ENCODE data around the gene AJM1. TPM values are rescaled to one million over a fixed set of nuclear protein-coding genes. Genes with fewer than 3 reads are reported as not detected.

AJM1 gene
- polyA plus RNA-seq, 2 of the 4 experiments (the other 2 are of a cell fraction), result 0.76 to 3.0 TPM

GRCh38 chr9:136831002-136831719 is 11.1 kb upstream of the AJM1 start:
- no peak overlapping the region for H3K27ac ChIP-seq

GRCh38 chr9:136831720-136832104 is 10.6 kb upstream of the AJM1 start:
- POLR2A ChIA-PET, result no interaction called here
- no peak for TF ChIP-seq MAZ (IDR thresholded peaks at IDR 0.05; ENCODE audit: borderline replicate concordance, low read depth, low read length)
- TF ChIP-seq POLR2A (IDR thresholded peaks at IDR 0.05; ENCODE audit: low read length), result no peak
- TF ChIP-seq RCOR1 (IDR thresholded peaks at IDR 0.05; ENCODE audit: low read depth, low read length), result no peak
- TF ChIP-seq CBX8 (IDR thresholded peaks at IDR 0.05), result no peak
- no peak for TF ChIP-seq MYC (IDR thresholded peaks at IDR 0.05; ENCODE audit: borderline replicate concordance, low read length)
- TF ChIP-seq CEBPB (IDR thresholded peaks at IDR 0.05), result no peak
- TF ChIP-seq EHF (CRISPR knock-in tag; IDR thresholded peaks at IDR 0.05), result no peak
- no peak for TF ChIP-seq RFX5 (IDR thresholded peaks at IDR 0.05)
- no peak for TF ChIP-seq RNF2 (IDR thresholded peaks at IDR 0.05; ENCODE audit: borderline replicate concordance, low read depth)
- no peak for TF ChIP-seq SMC3 (IDR thresholded peaks at IDR 0.05)
- no peak for TF ChIP-seq BCL3 (IDR thresholded peaks at IDR 0.05)
- no peak for TF ChIP-seq SREBF2 (IDR thresholded peaks at IDR 0.05)
- no peak for TF ChIP-seq CTCF (IDR thresholded peaks at IDR 0.05)
- no peak for TF ChIP-seq HOXB13 (CRISPR knock-in tag; IDR thresholded peaks at IDR 0.05; ENCODE audit: low read depth)
- no peak for TF ChIP-seq GATA3 (IDR thresholded peaks at IDR 0.05; ENCODE audit: borderline replicate concordance)
- FAIRE-seq, result no peak

More at GRCh38 chr9:136831002-136831719, 11.1 kb upstream of the AJM1 start:
- TF ChIP-seq JUN (IDR thresholded peaks at IDR 0.05) (no peak), FOXS1 (CRISPR knock-in tag; IDR thresholded peaks at IDR 0.05) (no peak), FOSB (CRISPR knock-in tag; IDR thresholded peaks at IDR 0.05) (no peak), EHMT2 (IDR thresholded peaks at IDR 0.05; ENCODE audit: low read depth) (no peak), HMGXB4 (CRISPR knock-in tag; IDR thresholded peaks at IDR 0.05; ENCODE audit: borderline replicate concordance) (no peak), CTCF (IDR thresholded peaks at IDR 0.05) (no peak), CBX2 (IDR thresholded peaks at IDR 0.05; ENCODE audit: borderline replicate concordance, low read depth) (no peak), RARB (CRISPR knock-in tag; IDR thresholded peaks at IDR 0.05) (no peak), CEBPB (IDR thresholded peaks at IDR 0.05) (no peak), FOSL2 (IDR thresholded peaks at IDR 0.05) (no peak), FOSL2 (CRISPR knock-in tag; IDR thresholded peaks at IDR 0.05) (no peak), POLR2AphosphoS2 (conservative IDR thresholded peaks at IDR 0.05; ENCODE audit: low read length) (no peak), POLR2A (IDR thresholded peaks at IDR 0.05; ENCODE audit: low read length) (no peak), RAD21 (conservative IDR thresholded peaks at IDR 0.05 in 1 of 2, IDR thresholded peaks at IDR 0.05 in 1 of 2) (no peak)
- no peak for FAIRE-seq
- ChIA-PET CTCF (interaction anchor here (0.8 to 8.1 kb wide), 2 partner anchors 12 to 39 kb away, joined by 3 to 72 read pairs; partner anchors contain the start of gene AJM1), POLR2A (no interaction called here)
- Histone ChIP-seq H3K4me2 (no peak overlapping the region), H3K4me1 (no peaks in the 10 kb centered on the region), H3K4me3 (no peak overlapping the region), H3K9me3 (no peaks in the 10 kb centered on the region)
- DNase-seq (ENCODE audit: low read depth in 1 of 2, low spot score in 1 of 2), result no peak
- 91% methylated on average over 28 of the region's 30 CpGs for WGBS (ENCODE audit: missing lambda C conversion rate)
- no peak for ATAC-seq

More at GRCh38 chr9:136831720-136832104, 10.6 kb upstream of the AJM1 start:
- H3K4me1 ChIP-seq, result no peaks in the 10 kb centered on the region
- H3K9me3 ChIP-seq, result no peaks in the 10 kb centered on the region
- H3K27ac ChIP-seq, result no peak overlapping the region
- DNase-seq (ENCODE audit: low read depth in 1 of 2, low spot score in 1 of 2) (no peak), ATAC-seq (no peak)
- no peak overlapping the region for H3K4me2 ChIP-seq
- CTCF ChIA-PET, result interaction anchor here (1.1 to 8.1 kb wide), 3 partner anchors 11 to 198 kb away, joined by 3 to 72 read pairs (median 4); partner anchors contain the start of gene AJM1
- 95% methylated on average over 18 of the region's 23 CpGs for WGBS (ENCODE audit: missing lambda C conversion rate)
- H3K4me3 ChIP-seq, result no peak overlapping the region
